GM23248 (cell line): ENCODE measurements around the gene CSRNP3.

Experiments used
- EZH2 ChIP-seq: fragments of 200-600 bp; sonication (generic); IDR thresholded peaks from 2 replicates; pipeline ENCODE4 v1.6.1; 2018; ENCODE audit warnings: antibody characterized with exemption, mild to moderate bottlenecking; ENCODE audit not compliant: insufficient read depth, poor library complexity, severe bottlenecking
- EZH2phosphoT487 ChIP-seq: fragments of 200-600 bp; sonication (generic); IDR thresholded peaks from 2 replicates; pipeline ENCODE4 v1.6.1; 2018; ENCODE audit warnings: antibody characterized with exemption, moderate library complexity, mild to moderate bottlenecking, low read depth; ENCODE audit not compliant: insufficient read depth

- no peak for TF ChIP-seq EZH2phosphoT487
- TF ChIP-seq EZH2 = no peak
These were observed 153.7 kb downstream of the CSRNP3 start for GRCh38 chr2:165623161-165623560.
